IMR-90 (cell line): Measurements from ENCODE around the gene GLRB.

Experiments
- BHLHE40 ChIP-seq: fragments of 150-350 bp; IDR thresholded peaks from 2 replicates; pipeline ENCODE4 v1.6.1; 2016; ENCODE audit warnings: mild to moderate bottlenecking, low read depth, low read length
- FOS ChIP-seq: fragments of 150-350 bp; IDR thresholded peaks from 2 replicates; pipeline ENCODE4 v1.6.1; 2016; ENCODE audit warnings: low read depth, low read length
- MXI1 ChIP-seq: IDR thresholded peaks from 2 replicates; pipeline ENCODE4 v1.6.1; 2012; ENCODE audit warnings: low read depth, mild to moderate bottlenecking, low read length, moderate library complexity, borderline replicate concordance
- POLR2A ChIP-seq: IDR thresholded peaks from 2 replicates; pipeline ENCODE4 v1.6.1; 2012; ENCODE audit warnings: mild to moderate bottlenecking, low read depth, low read length
- RAD21 ChIP-seq: IDR thresholded peaks from 2 replicates; pipeline ENCODE4 v1.6.1; 2012; ENCODE audit warnings: low read length, improper control_type of control experiment
- RCOR1 ChIP-seq: IDR thresholded peaks from 2 replicates; pipeline ENCODE4 v1.6.1; 2012; ENCODE audit warnings: mild to moderate bottlenecking, low read length, improper control_type of control experiment; ENCODE audit not compliant: insufficient replicate concordance
- RFX5 ChIP-seq: IDR thresholded peaks from 2 replicates; pipeline ENCODE4 v1.8.0; 2012; ENCODE audit warnings: low read depth, mild to moderate bottlenecking, low read length, moderate library complexity
- SMC3 ChIP-seq: fragments of 150-350 bp; IDR thresholded peaks from 2 replicates; pipeline ENCODE4 v1.6.1; 2016; ENCODE audit warnings: low read depth, mild to moderate bottlenecking, antibody characterized with exemption, low read length, moderate library complexity
- USF2 ChIP-seq: fragments of 150-350 bp; IDR thresholded peaks from 2 replicates; pipeline ENCODE4 v1.6.1; 2017; ENCODE audit warnings: mild to moderate bottlenecking, antibody characterized with exemption, low read length, low read depth
- TF ChIP-seq, protein P1 (sequence below): conservative IDR thresholded peaks from 2 replicates; pipeline ENCODE4 v1.5.1; 2012; ENCODE audit warnings: mild to moderate bottlenecking, low read depth, low read length, improper control_type of control experiment

DNA sequence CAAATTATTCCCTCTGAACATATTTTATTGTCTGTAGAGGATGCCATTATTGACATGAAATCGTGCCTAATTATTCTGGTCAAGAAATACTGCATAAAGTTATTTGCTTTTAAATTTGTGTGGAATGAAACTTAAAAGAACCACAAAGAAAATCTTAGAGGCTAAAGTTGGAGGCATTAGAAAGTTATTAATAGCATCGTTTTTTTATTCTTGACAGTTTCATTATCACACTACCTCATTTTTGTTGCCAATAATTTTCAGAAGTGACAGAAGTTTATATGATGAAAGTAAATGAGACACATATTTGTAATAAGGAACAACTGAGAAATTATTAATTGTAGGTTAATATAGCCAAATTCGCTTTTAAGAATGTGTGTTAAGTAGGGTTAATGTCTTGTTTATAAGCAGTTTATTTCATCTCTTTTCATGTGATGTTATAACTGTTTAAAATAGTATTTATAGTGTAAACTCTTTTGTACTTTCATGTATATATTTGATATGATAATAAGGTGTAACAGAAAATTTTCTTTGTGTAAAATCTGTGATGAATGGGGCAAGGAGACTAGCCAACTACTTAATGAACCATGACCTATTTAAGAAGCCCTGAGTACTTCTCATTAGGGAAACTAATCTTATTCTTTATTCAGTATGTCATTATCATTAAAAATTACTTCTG lies 90.1 kb downstream of the GLRB start:
- TF ChIP-seq RAD21 = no peak
- TF ChIP-seq, protein P1, sequence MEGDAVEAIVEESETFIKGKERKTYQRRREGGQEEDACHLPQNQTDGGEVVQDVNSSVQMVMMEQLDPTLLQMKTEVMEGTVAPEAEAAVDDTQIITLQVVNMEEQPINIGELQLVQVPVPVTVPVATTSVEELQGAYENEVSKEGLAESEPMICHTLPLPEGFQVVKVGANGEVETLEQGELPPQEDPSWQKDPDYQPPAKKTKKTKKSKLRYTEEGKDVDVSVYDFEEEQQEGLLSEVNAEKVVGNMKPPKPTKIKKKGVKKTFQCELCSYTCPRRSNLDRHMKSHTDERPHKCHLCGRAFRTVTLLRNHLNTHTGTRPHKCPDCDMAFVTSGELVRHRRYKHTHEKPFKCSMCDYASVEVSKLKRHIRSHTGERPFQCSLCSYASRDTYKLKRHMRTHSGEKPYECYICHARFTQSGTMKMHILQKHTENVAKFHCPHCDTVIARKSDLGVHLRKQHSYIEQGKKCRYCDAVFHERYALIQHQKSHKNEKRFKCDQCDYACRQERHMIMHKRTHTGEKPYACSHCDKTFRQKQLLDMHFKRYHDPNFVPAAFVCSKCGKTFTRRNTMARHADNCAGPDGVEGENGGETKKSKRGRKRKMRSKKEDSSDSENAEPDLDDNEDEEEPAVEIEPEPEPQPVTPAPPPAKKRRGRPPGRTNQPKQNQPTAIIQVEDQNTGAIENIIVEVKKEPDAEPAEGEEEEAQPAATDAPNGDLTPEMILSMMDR = no peak
- no peak for TF ChIP-seq POLR2A
- TF ChIP-seq FOS = no peak
- TF ChIP-seq SMC3 = no peak
- TF ChIP-seq RFX5 = no peak
- no peak for TF ChIP-seq USF2
- no peak for TF ChIP-seq MXI1
- no peak for TF ChIP-seq RCOR1
- TF ChIP-seq BHLHE40 = no peak
